Stimulated activated naive CD8-positive, alpha-beta T cell treated with anti-CD3 and anti-CD28 coated beads, Interleukin-15, amount 100 ng/mL, for 72 hours (primary cell): ENCODE measurements around the gene POLE3.
"Not testable (repeated sequence)": the region's sequence is repeated elsewhere in the genome, so short reads cannot be mapped to it uniquely, and the experiment has no call there.

Experiments used
- ATAC-seq: fragments of 150-1000 bp; cut with Tn5 transposase; 2 replicates; pipeline ENCODE4 v1.10.0; 2021; ENCODE audit warnings: mild to moderate bottlenecking, moderate library complexity
- DNase-seq, 2 donors: peaks; one replicate each; pipeline ENCODE4 v3.0.0; 2021 to 2022
- H3K27ac Mint-ChIP-seq, 2 donors: one replicate each; pipeline ENCODE4 v1.8.0; 2022; ENCODE audit warnings: mild to moderate bottlenecking in 2 of 2, mixed read lengths in 2 of 2, moderate library complexity in 2 of 2
- H3K27me3 Mint-ChIP-seq: one replicate; pipeline ENCODE4 v1.8.0; 2022; ENCODE audit warnings: mixed read lengths
- H3K4me1 Mint-ChIP-seq: one replicate; pipeline ENCODE4 v1.8.0; 2022; ENCODE audit warnings: mild to moderate bottlenecking, mixed read lengths
- H3K4me3 Mint-ChIP-seq, 2 donors: one replicate each; pipeline ENCODE4 v1.8.0; 2022; ENCODE audit warnings: mild to moderate bottlenecking in 2 of 2, mixed read lengths in 2 of 2, moderate library complexity in 1 of 2
- H3K9me3 Mint-ChIP-seq, 2 donors: one replicate each; pipeline ENCODE4 v1.8.0; 2022; ENCODE audit warnings: mixed read lengths in 2 of 2

The POLE3 gene

DNA sequence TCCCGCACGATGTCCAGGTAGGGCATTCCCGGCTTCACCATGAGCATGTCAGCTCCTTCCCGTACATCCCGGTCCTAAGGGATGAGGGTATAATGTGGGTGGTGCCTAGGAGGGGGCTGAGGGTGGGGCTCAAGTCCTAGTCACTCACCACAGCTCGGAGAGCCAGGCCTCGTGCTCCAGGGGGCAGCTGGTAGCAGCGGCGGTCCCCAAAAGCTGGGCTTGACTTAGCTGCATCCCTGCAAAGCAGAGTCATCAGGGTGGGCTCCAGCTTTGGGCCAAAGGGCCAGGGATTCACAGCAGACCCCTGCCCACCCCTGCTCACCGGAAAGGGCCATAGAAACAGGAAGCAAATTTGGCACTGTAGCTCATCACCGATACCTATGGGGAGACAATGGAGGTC is 21.0 kb downstream of the POLE3 start:
- DNase-seq = no peak
- ATAC-seq = no peak
- H3K27ac Mint-ChIP-seq = peak overlapping the region; percentile 63 to 89
- no peaks in the 10 kb centered on the region for H3K9me3 Mint-ChIP-seq
- no peaks in the 10 kb centered on the region for H3K4me1 Mint-ChIP-seq
- no peaks in the 10 kb centered on the region for H3K27me3 Mint-ChIP-seq
- H3K4me3 Mint-ChIP-seq = no peak overlapping the region

GRCh38 chr9:113388833-113389232 is 21.6 kb downstream of the POLE3 start:
- no peak overlapping the region for H3K4me3 Mint-ChIP-seq
- H3K27ac Mint-ChIP-seq = no peak overlapping the region
- DNase-seq = no peak
- H3K9me3 Mint-ChIP-seq = no peaks in the 10 kb centered on the region
- H3K4me1 Mint-ChIP-seq = no peaks in the 10 kb centered on the region
- ATAC-seq = no peak
- no peaks in the 10 kb centered on the region for H3K27me3 Mint-ChIP-seq

GRCh38 chr9:113387560-113388230 is 22.8 kb downstream of the POLE3 start:
- no peaks in the 10 kb centered on the region for H3K27me3 Mint-ChIP-seq
- DNase-seq (no peak), ATAC-seq (no peak)
- no peaks in the 10 kb centered on the region for H3K4me1 Mint-ChIP-seq
- no peaks in the 10 kb centered on the region for H3K9me3 Mint-ChIP-seq
- no peak overlapping the region for H3K4me3 Mint-ChIP-seq
- H3K27ac Mint-ChIP-seq = no peak overlapping the region

- DNase-seq = no peak
These were observed 23.7 kb downstream of the POLE3 start for GRCh38 chr9:113386571-113387393.

DNA sequence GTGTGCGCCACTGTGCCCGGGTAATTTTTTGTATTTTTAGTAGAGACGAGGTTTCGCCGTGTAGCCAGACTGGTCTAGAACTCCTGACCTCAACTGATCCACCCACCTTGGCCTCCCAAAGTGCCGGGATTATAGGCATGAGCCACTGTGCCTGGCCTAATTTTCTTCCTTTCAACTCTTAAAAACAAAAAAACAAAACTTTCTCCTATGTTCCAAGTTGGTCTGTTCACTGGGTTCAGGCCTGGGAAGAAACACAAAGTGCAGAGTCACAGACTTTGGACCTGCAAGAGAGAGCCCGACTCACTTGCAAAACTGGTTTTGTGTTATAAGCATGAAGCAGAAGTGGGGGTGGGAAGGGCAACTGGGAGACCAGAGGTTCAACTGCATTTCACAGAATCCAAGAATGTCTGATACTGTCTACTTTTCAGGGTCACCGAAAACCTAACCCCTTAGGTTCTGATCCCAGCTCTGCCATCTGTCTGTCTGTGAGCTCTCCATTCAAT is 28.5 kb downstream of the POLE3 start:
- Mint-ChIP-seq H3K4me1 (no peaks in the 10 kb centered on the region), H3K27me3 (no peaks in the 10 kb centered on the region), H3K4me3 (no peak overlapping the region), H3K9me3 (no peaks in the 10 kb centered on the region), H3K27ac (peak overlapping the region in 1 of 2 donors; percentile 12)
- DNase-seq (no peak), ATAC-seq (no peak)

More at GRCh38 chr9:113386571-113387393, 23.7 kb downstream of the POLE3 start:
- Mint-ChIP-seq H3K4me3 (no peak overlapping the region), H3K27me3 (no peaks in the 10 kb centered on the region), H3K27ac (no peak overlapping the region), H3K9me3 (no peaks in the 10 kb centered on the region), H3K4me1 (no peaks in the 10 kb centered on the region)
- ATAC-seq = no peak

- not testable (repeated sequence) for H3K4me1 Mint-ChIP-seq, H3K4me3 Mint-ChIP-seq, ATAC-seq, DNase-seq, H3K9me3 Mint-ChIP-seq, H3K27me3 Mint-ChIP-seq, H3K27ac Mint-ChIP-seq
These were observed 29.0 kb downstream of the POLE3 start for GRCh38 chr9:113381441-113381840.

- DNase-seq (no peak), ATAC-seq (no peak)
- no peaks in the 10 kb centered on the region for H3K9me3 Mint-ChIP-seq
- H3K4me1 Mint-ChIP-seq = peaks cover under 1% of the 10 kb centered on the region
- no peaks in the 10 kb centered on the region for H3K27me3 Mint-ChIP-seq
- H3K27ac Mint-ChIP-seq = no peak overlapping the region
- H3K4me3 Mint-ChIP-seq = no peak overlapping the region
These were observed 29.6 kb downstream of the POLE3 start for GRCh38 chr9:113380869-113381378.

DNA sequence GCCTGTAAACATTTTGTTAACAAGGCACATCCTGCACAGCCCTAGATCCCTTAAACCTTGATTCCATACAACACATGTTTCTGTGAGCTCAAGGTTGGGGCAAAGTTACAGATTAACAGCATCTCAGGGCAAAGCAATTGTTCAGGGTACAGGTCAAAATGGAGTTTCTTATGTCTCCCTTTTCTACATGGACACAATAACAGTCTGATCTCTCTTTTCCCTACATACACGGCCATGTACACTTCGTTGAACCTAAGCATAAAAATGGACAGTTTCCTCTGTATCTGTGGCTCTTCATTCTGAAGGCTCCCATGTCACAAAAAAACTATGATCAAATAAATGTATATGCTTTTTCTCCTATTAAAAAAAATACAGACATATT is 30.7 kb downstream of the POLE3 start:
- not testable (repeated sequence) for ATAC-seq, H3K27me3 Mint-ChIP-seq, DNase-seq, H3K4me3 Mint-ChIP-seq, H3K9me3 Mint-ChIP-seq
- Mint-ChIP-seq H3K4me1 (peaks cover 12% of the 10 kb centered on the region), H3K27ac (peak overlapping the region in 1 of 2 donors; percentile 61)

DNA sequence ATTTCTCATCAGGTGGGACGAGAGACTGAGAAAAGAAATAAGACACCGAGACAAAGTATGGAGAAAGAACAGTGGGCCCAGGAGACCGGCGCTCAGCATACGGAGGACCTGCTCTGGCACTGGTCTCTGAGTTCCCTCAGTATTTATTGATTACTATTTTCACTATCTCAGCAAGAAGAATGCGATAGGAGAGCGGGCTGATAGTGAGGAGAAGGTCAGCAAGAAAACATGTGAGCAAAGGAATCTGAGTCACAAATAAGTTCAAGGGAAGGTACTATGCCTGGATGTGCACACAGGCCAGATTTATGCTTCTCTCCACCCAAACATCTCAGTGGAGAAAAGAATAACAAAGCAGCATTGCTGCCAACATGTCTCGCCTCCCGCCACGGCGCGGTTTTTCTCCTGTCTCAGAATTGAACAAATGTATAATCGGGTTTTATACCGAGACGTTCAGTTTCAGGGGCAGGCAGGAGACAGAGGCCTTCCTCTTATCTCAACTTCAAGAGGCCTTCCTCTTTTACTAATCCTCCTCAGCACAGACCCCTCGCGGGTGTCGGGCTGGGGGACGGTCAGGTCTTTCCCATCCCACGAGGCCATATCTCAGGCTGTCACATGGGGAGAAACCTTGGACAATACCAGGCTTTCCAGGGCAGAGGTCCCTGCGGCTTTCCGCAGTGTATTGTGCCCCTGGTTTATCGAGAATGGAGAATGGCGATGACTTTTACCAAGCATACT is 31.2 kb downstream of the POLE3 start:
- H3K27ac Mint-ChIP-seq, H3K4me3 Mint-ChIP-seq: not testable (repeated sequence)

GRCh38 chr9:113376634-113377567 is 33.6 kb downstream of the POLE3 start, which contains the start of gene HDHD3:
Gene HDHD3 (minus strand): TSS chr9:113376986. CDS start chr9:113374354, 2,632 bp downstream.
- peaks cover 14% of the 10 kb centered on the region for H3K4me1 Mint-ChIP-seq
- ATAC-seq = peak; percentile 92
- peak; percentile 84 to 85 for DNase-seq
- no peaks in the 10 kb centered on the region for H3K9me3 Mint-ChIP-seq
- peak within 1 kb of the TSS; percentile 76 to 87 for H3K4me3 Mint-ChIP-seq
- peak within 1 kb of the TSS; percentile 74 to 94 for H3K27ac Mint-ChIP-seq
- no peaks in the 10 kb centered on the region for H3K27me3 Mint-ChIP-seq

More for the DNA sequence above, 31.2 kb downstream of the POLE3 start:
- not testable (repeated sequence) for DNase-seq, ATAC-seq, H3K9me3 Mint-ChIP-seq, H3K27me3 Mint-ChIP-seq
- H3K4me1 Mint-ChIP-seq = peaks cover 14% of the 10 kb centered on the region

- Mint-ChIP-seq H3K27me3 (no peaks in the 10 kb centered on the region), H3K4me1 (peaks cover 14% of the 10 kb centered on the region), H3K27ac (peak overlapping the region; percentile 66 to 91), H3K4me3 (peak overlapping the region; percentile 76 to 87), H3K9me3 (no peaks in the 10 kb centered on the region)
- ATAC-seq = no peak
- no peak for DNase-seq
These were observed 35.1 kb downstream of the POLE3 start for GRCh38 chr9:113375057-113376023.

DNA sequence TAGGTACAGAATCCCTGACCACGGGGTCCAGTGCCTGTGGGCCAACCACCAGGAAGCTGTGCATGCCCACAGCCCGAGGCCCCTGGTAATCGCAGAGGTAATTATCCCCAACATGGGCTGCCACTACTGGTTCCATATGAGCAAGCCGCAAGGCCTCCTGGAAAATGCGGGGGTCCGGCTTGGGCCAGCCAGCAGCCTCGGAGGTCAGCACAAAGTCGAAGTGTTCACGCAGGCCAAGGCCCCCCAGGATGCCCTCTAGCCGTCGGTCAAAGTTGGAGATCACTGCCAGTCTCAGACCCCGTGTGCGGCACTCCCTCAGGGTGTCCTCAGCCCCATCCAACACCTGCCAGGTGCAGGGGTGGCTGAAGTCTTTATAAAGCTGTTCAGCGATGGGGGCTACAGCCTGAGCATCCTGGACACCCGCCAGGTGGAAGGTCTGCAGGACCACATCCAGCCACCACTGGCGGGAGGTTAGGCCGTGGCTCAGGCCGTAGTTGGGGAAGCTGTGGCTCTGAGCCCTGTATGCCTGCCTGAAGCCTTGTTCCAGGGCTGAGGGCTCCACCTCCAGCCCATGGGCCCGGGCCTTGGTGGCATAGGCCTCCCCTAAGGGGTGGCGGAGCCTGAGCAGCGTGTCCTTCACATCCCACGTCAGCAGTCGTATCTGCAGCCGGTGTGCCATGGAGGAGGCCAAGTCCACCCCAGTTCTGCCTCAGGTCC is 36.6 kb downstream of the POLE3 start:
- Mint-ChIP-seq H3K27me3 (no peaks in the 10 kb centered on the region), H3K4me1 (peaks cover 14% of the 10 kb centered on the region), H3K9me3 (no peaks in the 10 kb centered on the region), H3K27ac (no peak overlapping the region), H3K4me3 (no peak overlapping the region)
- DNase-seq (no peak), ATAC-seq (no peak)

DNA sequence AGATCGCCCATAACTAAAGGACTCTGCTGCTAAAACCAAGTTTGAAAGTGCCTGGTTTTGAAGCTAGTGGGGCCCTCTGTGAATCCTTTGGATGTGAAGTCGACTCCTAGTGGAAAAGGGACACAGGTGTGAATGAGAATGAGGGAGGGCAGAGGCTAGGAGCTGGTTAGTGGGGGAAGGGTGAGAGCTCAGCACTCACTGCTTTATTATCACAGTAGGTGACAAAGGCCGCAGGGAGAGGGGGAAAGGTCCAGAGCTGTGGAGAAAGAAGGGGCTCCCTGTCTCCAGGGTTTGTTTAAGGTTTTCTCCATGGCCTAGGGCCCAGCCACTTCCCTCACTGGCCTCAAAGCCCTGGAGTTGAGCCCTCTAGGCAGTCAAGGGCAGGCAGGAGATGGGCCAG is 37.2 kb downstream of the POLE3 start:
- no peak overlapping the region for H3K27ac Mint-ChIP-seq
- ATAC-seq = no peak

More for the DNA sequence above, 37.2 kb downstream of the POLE3 start:
- no peak overlapping the region for H3K4me3 Mint-ChIP-seq
- H3K4me1 Mint-ChIP-seq = peaks cover 14% of the 10 kb centered on the region
- no peaks in the 10 kb centered on the region for H3K27me3 Mint-ChIP-seq
- DNase-seq = no peak
- no peaks in the 10 kb centered on the region for H3K9me3 Mint-ChIP-seq
